Effector CD4-positive, alpha-beta T cell (primary cell): ENCODE results near the gene PHB1.
"Not testable (repeated sequence)": the region's sequence is repeated elsewhere in the genome, so short reads cannot be mapped to it uniquely, and the experiment has no call there.

Source experiments
- DNase-seq: peaks from one replicate; pipeline ENCODE4 v3.0.0-alpha.2; 2020

The PHB1 gene

DNA sequence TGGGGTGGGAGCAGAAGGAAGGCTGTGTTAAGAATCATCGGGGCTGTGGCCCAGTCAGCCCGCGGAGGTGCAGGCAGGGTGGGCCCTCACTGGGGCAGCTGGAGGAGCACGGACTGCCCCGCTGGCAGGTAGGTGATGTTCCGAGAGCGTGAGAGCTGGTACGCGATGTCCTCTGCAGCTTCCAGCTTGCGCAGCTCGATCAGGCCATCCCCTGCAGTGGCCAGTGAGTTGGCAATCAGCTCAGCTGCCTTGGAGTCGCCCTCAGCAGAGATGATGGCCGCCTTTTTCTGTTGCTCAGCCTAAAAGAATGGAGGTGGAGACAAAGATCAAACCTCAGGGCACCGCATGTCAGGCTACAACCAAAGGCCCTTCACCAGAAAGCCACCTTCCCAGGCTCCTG is 9.8 kb downstream of the PHB1 start:
- no peak for DNase-seq

GRCh38 chr17:49404361-49404760 is 10.3 kb downstream of the PHB1 start:
- DNase-seq: no peak

DNA sequence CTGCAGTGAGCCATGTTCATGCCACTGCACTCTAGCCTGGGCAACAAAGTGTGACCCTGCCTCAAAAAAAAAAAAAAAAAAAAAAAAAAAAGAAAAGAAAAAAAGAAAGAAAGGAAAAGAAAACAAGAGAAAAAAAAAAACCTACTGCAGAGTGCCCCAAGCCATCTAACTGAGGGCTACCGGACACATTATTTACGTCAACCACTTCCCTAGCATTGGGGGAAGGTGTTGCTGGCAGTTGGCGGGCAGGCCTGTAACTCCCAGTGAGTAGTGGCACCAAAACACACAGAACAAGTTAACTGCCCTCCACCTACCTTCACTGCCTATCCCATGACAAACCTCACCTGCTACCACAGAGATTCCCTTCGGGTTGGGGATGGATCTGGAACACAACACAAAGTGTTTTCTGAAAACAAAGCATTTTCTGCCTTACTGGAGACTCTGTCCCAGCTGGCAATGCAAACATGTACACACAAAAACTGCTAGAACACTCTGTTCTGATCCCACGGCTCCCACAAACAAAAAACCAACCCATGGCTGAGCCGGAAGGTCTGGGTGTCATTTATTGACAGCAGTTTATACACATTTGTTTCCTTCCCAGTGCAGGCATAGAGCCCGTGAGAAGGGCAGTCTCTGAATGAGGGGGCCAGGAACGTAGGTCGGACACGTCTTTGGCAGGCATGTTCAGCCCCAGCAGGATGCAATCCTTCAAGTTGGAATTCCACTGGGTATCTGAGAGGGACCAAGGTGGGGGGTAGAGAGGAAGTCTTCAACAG is 11.0 kb downstream of the PHB1 start:
- DNase-seq: no peak

DNA sequence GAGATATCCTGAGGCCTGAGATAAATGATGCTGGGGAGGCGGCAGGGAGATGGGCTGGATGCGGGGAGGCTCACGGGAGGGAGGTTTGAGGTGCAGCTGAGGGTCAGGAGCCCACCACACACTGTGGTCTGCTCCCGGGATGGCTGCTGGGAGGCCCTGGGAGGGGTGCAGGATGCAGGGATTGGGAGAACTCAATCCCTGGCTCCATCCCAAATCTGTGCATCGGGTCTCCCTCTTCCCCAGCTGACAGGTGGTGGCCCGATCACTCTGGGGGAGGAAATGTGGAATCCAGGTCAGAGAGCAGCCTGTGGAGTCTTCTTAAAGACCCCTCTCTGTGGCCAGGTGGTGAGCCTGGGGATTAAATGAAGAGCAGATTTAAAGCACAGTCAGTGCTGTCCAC is 12.0 kb downstream of the PHB1 start:
- DNase-seq: no peak

GRCh38 chr17:49401971-49402611 is 12.6 kb downstream of the PHB1 start:
- no peak for DNase-seq

- no peak for DNase-seq
These were observed 14.7 kb downstream of the PHB1 start for GRCh38 chr17:49399995-49400394.

- no peak for DNase-seq
These were observed 17.1 kb downstream of the PHB1 start for GRCh38 chr17:49397586-49397985.

DNA sequence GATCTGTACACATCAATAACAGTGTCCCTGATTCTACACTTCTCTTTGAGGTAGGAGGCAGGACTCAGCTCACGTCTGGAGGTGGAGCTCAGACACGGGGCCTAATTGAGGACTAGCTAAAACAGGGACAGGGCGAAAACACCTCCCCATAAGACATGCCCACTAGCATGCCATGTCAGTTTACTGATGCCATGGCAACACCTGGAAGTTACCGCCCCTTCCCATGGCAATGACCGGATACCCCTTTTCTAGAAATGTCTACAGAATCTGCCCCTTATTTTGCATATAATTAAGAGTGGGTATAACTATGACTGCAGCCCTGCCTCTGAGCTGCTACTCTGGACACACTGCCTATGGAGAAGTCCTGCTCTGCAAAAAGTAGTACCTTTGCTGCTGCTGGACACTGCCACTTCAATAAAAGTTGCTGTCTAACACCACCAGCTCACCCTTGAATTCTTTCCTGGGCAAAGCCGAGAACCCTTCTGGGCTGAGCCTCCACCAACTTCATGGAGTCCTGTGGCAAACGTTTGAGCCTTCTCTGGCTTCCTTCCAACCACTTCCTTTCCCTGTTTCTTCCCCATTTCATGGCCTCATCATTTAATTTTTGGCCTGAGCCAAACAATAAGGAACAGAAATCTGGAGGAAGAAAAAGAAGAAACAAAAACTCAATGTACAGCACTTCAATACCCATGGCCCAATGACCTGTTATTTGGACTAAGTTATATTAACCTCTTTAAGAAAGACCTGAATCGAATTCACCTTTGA is 21.0 kb downstream of the PHB1 start:
- DNase-seq: no peak

GRCh38 chr17:49390548-49391324 is 23.9 kb downstream of the PHB1 start:
- DNase-seq: no peak

DNA sequence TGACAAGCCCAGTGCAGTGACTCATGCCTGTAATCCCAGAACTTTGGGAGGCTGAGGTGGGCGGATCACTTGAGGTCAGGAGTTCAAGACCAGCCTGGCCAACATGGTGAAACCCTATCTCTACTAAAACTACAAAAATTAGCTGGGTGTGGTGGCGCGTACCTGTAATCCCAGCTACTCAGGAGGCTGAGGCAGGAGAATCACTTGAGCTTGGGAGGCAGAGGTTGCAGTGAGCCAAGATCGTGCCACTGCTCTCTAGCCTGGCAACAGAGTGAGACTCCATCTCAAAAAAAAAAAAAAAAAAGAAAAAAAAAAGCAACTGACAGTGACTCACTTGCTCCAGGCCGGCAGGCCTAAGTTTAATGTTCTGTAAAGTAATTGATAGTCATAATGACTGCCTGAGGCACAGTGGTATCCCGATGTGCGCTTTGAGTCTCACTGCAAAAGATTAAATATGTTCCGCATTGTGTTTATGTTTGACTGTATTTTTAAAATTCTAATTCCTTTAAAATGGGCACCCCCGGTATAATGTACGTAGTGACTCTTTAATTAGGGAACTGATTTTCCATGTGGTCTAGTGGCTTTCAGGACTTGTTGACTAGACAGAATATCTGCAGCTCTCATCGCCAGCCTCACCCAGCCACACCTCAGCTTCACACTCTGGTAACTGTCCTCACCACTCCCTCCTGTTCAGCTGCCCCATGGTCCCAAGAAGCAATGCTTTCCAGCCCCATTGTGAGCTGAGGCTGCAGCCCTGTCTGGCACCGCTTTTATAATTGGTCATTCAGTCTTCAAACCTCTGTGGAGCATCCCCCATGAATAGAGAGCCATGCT is 25.0 kb downstream of the PHB1 start:
- not testable (repeated sequence) for DNase-seq

DNA sequence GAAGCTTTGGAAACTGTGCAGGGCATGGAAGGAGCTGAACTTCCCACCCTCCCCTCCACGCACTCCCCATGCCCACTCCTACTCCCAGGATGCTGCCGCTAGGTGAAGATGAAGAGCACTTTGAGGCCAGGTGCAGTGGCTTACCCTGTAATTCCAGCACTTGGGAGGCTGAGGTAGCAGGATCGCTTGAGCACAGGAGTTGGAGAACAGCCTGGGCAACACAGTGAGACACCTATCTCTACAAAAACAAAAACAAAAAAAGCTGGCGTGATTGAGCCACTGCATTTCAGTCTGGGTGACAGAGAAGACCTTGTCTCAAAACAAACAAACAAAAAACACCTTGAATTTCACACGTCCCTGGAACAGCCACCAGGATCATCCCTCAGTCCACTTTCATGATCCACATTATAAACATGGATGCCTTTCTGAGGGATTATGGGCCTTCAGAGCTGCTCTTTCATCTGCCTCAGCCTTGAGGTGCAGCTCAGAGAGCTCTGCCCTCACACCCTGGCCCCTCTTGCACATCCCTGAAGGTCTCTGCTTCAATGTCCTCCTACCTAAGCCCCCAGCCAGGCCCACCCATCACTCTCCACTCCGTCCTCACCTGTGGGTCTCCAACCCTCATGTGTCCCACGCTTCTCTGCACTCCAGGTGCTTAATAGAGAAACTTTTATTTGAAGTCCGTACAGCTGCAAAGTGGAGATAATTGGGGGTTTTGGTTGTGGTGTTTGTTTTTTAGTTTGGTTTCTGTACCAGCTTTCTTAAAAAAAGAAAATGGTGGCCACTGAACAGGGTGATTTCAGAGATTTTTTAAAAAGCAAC is 25.8 kb downstream of the PHB1 start:
- no peak for DNase-seq

DNA sequence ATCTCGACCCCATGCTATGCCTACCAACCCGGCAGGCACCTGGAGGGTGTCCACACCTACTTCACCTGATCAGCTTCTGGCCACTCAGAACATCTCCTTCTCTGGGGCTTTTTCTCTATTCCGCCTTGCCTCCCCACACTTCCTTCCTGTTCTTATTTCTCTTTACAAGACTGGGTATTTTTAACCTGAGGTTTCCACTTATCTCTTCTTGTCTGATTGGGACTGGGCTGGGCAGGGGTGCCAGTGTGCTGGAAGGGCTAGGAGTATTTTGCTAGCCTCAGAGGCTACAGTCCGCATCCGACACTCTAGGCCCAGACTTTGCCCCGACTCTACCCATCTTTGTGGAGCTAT is 26.4 kb downstream of the PHB1 start:
- peak; percentile 16 for DNase-seq

DNA sequence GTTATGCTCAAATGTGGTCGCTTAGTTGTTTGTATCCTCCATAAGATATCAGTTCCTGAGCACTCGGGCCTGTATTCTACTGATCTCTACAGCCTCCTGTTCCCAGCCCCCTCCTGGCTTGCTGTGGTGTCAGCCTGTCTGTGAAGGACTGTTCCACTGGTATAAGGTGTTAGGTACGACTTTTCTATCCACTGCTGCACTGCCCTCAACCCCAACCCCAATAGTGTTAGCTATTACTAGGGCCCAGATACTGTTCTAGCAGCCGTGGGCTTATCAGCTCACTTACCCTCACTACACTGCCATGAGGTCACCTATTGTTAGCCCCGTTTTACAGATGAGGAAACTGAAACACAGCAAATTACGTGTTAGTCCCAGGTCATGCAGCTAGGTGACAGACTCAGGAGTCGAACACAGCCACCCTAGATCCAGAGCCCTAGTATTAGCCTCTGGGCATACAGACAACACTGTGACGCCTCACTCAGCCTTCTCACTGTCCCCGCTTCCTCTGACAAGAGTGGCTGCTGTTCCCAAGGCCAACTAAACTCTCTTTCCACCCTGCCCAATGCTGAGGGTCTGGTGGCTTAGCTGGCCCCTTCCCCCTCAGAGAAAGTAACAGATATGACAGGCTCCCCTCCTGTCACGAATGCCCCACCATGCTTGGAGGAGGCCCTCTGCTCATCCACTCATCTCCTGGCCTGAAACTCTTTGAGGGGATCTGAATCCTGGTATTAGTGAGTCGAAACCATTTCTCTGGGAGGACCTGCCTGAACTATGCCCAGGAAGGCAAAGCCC is 27.0 kb downstream of the PHB1 start:
- no peak for DNase-seq

GRCh38 chr17:49386373-49386772 is 28.3 kb downstream of the PHB1 start:
- DNase-seq: no peak

- DNase-seq: no peak
These were observed 29.7 kb downstream of the PHB1 start for GRCh38 chr17:49384951-49385350.

DNA sequence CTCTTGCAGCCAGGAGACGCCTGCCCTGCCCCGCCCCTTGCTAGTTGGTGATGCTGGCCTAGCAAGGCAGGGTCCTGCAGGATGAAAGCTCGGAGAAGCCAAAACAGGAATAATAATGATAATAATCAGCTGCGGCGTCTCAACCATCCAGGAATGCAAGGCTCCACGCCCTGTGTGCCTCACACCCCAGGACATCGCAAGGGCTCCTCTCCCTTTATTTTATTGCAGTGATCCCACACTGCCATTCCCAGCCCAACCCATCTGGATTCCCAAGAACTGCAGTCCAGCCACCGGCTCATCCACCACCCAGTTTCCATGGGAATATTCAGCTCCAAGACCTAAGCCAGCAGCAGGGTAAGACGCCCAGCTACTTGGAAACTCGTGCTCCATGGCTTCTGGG is 31.6 kb downstream of the PHB1 start:
- DNase-seq: no peak

GRCh38 chr17:49382556-49382955 is 32.1 kb downstream of the PHB1 start:
- DNase-seq: no peak

- DNase-seq: no peak
These were observed 32.9 kb downstream of the PHB1 start for GRCh38 chr17:49381793-49382192.

- no peak for DNase-seq
These were observed 33.6 kb downstream of the PHB1 start for GRCh38 chr17:49381033-49381432.

GRCh38 chr17:49379926-49380325 is 34.8 kb downstream of the PHB1 start:
- no peak for DNase-seq
